ENCODE measurements around the gene DLGAP1. TPM values are rescaled to one million over a fixed set of nuclear protein-coding genes. Genes with fewer than 3 reads are reported as not detected.

DLGAP1 gene
- total and polyA plus RNA-seq, 2 of the 13 experiments (the other 11 are each of a cell fraction or from before 2014, with no cell fraction given) = 0.01 TPM; not detected in 1

DNA sequence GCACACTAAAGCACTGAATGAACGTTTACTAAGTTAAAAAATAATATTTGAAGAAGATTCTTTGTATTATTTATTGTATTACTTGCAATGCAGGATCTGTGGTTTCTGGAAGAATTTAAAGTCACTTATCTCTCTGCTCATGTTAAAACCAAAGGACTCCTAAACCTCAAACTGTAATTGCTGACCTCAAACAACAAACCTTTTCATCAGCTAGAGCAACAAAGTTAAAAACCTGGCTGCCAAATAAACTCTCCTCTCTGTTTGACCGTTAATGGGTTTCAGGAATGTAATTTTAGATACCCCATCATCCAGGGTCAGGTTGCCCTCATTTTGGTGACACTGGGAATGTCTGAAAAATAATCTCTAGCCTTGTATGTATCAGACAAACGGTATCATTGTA, 766.0 kb downstream of the DLGAP1 start (continued):
- no peak for TF ChIP-seq U2AF1 (optimal IDR thresholded peaks at IDR 0.05; ENCODE audit: low read depth, low read length)

DNA sequence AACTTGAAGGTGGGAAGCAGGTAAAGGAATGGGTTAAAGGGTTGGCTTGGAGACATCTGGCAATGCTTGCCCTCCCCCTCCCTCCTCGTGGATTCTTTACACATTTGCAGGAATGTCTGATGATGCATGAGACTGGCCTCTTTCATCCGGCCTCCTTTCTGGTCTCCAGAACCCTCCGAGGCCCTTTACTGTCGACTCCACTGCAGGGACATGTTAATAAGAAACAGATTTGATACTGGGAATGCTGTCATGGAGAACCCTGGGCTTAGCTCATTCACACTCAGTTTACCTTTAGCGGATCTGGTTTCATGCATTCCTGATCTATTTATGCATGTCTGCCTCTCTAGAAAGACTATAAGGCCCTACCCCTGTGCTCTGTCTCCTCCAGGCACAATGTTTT, 766.4 kb downstream of the DLGAP1 start:
- Histone ChIP-seq H3K79me2 (ENCODE audit: insufficient read depth, low read length) (no peaks in the 10 kb centered on the region), H2AFZ (ENCODE audit: low read length) (no peak overlapping the region), H3K27me3 (ENCODE audit: control insufficient read depth in 1 of 2, insufficient read depth in 2 of 2, low read length in 2 of 2) (no peaks in the 10 kb centered on the region; a peak in 1 of 5 replicates), H3K9ac (ENCODE audit: insufficient read depth, low read depth, low read length) (no peak overlapping the region), H3K4me3 (replicated peaks in 1 of 3; ENCODE audit: insufficient read depth in 1 of 3, low read depth in 2 of 3, low read length in 3 of 3) (no peak overlapping the region), H3K27ac (ENCODE audit: extremely low read length, insufficient read depth, low read length) (no peak overlapping the region), H3K36me3 (replicated peaks in 1 of 2; ENCODE audit: control insufficient read depth in 1 of 2, insufficient read depth in 2 of 2, low read length in 2 of 2) (no peaks in the 10 kb centered on the region), H3K4me2 (ENCODE audit: low read depth, low read length) (no peak overlapping the region), H3K9me3 (ENCODE audit: low read length) (no peaks in the 10 kb centered on the region), H3K4me1 (ENCODE audit: insufficient read depth, low read length) (peaks cover 25% of the 10 kb centered on the region), H4K20me1 (ENCODE audit: insufficient read depth, low read length) (no peaks in the 10 kb centered on the region)
- BruUV-seq (replicated peaks) = no TSS peak
- ChIA-PET CTCF (ENCODE audit: low intra/inter-chr PET ratio, low total read pairs) (no interaction called here), POLR2A (no interaction called here)
- no peak for ATAC-seq
- FAIRE-seq = no peak
- no peak for DNase-seq (ENCODE audit: low spot score)
- TF ChIP-seq ZNF138 (CRISPR knock-in tag; IDR thresholded peaks at IDR 0.05; ENCODE audit: low read depth) (no peak), ZNF224 (CRISPR knock-in tag; IDR thresholded peaks at IDR 0.05) (no peak), ZNF652 (CRISPR knock-in tag; IDR thresholded peaks at IDR 0.05; ENCODE audit: borderline replicate concordance, low read depth) (0 out of 2 replicates have a peak, but pooled peaks have one; percentile 18)
- TF ChIP-seq, protein P1, sequence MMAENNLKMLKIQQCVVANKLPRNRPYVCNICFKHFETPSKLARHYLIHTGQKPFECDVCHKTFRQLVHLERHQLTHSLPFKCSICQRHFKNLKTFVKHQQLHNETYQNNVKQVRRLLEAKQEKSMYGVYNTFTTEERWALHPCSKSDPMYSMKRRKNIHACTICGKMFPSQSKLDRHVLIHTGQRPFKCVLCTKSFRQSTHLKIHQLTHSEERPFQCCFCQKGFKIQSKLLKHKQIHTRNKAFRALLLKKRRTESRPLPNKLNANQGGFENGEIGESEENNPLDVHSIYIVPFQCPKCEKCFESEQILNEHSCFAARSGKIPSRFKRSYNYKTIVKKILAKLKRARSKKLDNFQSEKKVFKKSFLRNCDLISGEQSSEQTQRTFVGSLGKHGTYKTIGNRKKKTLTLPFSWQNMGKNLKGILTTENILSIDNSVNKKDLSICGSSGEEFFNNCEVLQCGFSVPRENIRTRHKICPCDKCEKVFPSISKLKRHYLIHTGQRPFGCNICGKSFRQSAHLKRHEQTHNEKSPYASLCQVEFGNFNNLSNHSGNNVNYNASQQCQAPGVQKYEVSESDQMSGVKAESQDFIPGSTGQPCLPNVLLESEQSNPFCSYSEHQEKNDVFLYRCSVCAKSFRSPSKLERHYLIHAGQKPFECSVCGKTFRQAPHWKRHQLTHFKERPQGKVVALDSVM (CRISPR knock-in tag; IDR thresholded peaks at IDR 0.05) = peak; percentile 24; the same call in 1 of the 2 replicates
- WGBS (ENCODE audit: low lambda C conversion rate) = 1% methylated on average over 5 of the region's 5 CpGs
- intact Hi-C loops (cut with micrococcal nuclease; ENCODE audit: unreplicated experiment) (loop anchor here (5.0 kb wide), 1 partner anchor 391 kb away; no protein-coding TSS in a partner anchor), in situ Hi-C loops (cut with HindIII; ENCODE audit: extremely low pct_ligation_motif_present, low pct_unique_long_range_greater_than_20kb) (no loop called here)

DNA sequence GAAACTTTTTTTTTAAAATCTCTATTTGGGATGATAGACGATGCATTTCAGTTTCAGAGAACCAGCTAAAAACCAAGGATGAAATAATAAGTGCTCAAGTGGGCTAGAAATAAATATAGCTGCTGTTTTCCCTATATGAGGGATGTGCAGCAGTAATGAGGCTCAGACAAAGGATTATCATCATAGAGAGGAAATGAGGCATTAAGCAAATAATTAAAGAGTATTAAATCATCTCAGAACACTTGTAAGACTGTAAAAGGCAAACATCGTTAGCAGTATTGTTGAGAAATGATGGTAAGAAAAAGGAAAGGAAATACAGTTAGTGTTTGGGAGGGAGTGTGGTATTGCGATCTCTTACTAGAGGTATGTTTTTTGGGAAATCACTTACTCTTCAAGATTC, 771.6 kb downstream of the DLGAP1 start:
- ChIA-PET CTCF (ENCODE audit: low intra/inter-chr PET ratio, low total read pairs) (no interaction called here), POLR2A (no interaction called here)
- H3K4me1 ChIP-seq (ENCODE audit: insufficient read depth, low read length) = peaks cover 1% of the 10 kb centered on the region
- 20% methylated on average over 3 of the region's 3 CpGs for WGBS (ENCODE audit: low lambda C conversion rate)
- no peak overlapping the region for H3K4me3 ChIP-seq (replicated peaks in 1 of 3; ENCODE audit: insufficient read depth in 1 of 3, low read depth in 2 of 3, low read length in 3 of 3)
- FAIRE-seq (no peak), DNase-seq (ENCODE audit: low spot score) (no peak), ATAC-seq (no peak)
- no peak overlapping the region for H2AFZ ChIP-seq (ENCODE audit: low read length)
- no peaks in the 10 kb centered on the region for H3K79me2 ChIP-seq (ENCODE audit: insufficient read depth, low read length)
- H3K27me3 ChIP-seq (ENCODE audit: control insufficient read depth in 1 of 2, insufficient read depth in 2 of 2, low read length in 2 of 2) = no peaks in the 10 kb centered on the region
- H3K36me3 ChIP-seq (replicated peaks in 1 of 2; ENCODE audit: control insufficient read depth in 1 of 2, insufficient read depth in 2 of 2, low read length in 2 of 2) = no peaks in the 10 kb centered on the region
- BruUV-seq (replicated peaks) = no TSS peak
- no peaks in the 10 kb centered on the region for H4K20me1 ChIP-seq (ENCODE audit: insufficient read depth, low read length)
- no peak overlapping the region for H3K27ac ChIP-seq (ENCODE audit: extremely low read length, insufficient read depth, low read length)
- no peaks in the 10 kb centered on the region for H3K9me3 ChIP-seq (ENCODE audit: low read length)
- intact Hi-C loops (cut with micrococcal nuclease; ENCODE audit: unreplicated experiment) (no loop called here), in situ Hi-C loops (cut with HindIII; ENCODE audit: extremely low pct_ligation_motif_present, low pct_unique_long_range_greater_than_20kb) (no loop called here)
- H3K9ac ChIP-seq (ENCODE audit: insufficient read depth, low read depth, low read length) = no peak overlapping the region
- no peak overlapping the region for H3K4me2 ChIP-seq (ENCODE audit: low read depth, low read length)
- TF ChIP-seq ZBTB8A (CRISPR knock-in tag; IDR thresholded peaks at IDR 0.05; ENCODE audit: borderline replicate concordance, low read depth) (no peak), KAT7 (CRISPR knock-in tag; IDR thresholded peaks at IDR 0.05; ENCODE audit: borderline replicate concordance) (no peak), CBX1 (IDR thresholded peaks at IDR 0.05; ENCODE audit: low read depth) (no peak), SIX1 (CRISPR knock-in tag; IDR thresholded peaks at IDR 0.05; ENCODE audit: borderline replicate concordance) (no peak)
- TF ChIP-seq, protein P2, sequence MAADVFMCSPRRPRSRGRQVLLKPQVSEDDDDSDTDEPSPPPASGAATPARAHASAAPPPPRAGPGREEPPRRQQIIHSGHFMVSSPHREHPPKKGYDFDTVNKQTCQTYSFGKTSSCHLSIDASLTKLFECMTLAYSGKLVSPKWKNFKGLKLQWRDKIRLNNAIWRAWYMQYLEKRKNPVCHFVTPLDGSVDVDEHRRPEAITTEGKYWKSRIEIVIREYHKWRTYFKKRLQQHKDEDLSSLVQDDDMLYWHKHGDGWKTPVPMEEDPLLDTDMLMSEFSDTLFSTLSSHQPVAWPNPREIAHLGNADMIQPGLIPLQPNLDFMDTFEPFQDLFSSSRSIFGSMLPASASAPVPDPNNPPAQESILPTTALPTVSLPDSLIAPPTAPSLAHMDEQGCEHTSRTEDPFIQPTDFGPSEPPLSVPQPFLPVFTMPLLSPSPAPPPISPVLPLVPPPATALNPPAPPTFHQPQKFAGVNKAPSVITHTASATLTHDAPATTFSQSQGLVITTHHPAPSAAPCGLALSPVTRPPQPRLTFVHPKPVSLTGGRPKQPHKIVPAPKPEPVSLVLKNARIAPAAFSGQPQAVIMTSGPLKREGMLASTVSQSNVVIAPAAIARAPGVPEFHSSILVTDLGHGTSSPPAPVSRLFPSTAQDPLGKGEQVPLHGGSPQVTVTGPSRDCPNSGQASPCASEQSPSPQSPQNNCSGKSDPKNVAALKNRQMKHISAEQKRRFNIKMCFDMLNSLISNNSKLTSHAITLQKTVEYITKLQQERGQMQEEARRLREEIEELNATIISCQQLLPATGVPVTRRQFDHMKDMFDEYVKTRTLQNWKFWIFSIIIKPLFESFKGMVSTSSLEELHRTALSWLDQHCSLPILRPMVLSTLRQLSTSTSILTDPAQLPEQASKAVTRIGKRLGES (CRISPR knock-in tag; IDR thresholded peaks at IDR 0.05; ENCODE audit: borderline replicate concordance) = no peak
- TF ChIP-seq, protein P3, sequence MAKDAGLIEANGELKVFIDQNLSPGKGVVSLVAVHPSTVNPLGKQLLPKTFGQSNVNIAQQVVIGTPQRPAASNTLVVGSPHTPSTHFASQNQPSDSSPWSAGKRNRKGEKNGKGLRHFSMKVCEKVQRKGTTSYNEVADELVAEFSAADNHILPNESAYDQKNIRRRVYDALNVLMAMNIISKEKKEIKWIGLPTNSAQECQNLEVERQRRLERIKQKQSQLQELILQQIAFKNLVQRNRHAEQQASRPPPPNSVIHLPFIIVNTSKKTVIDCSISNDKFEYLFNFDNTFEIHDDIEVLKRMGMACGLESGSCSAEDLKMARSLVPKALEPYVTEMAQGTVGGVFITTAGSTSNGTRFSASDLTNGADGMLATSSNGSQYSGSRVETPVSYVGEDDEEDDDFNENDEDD (CRISPR knock-in tag; IDR thresholded peaks at IDR 0.05; ENCODE audit: borderline replicate concordance) = no peak

Measured in HepG2 (cell line).